Vagina (tissue), 2 donors: ENCODE measurements around the gene CACHD1. TPM values are rescaled to one million over a fixed set of nuclear protein-coding genes. Genes with fewer than 3 reads are reported as not detected.
A peak's percentile ranks its signal among the peaks of the same experiment; 100 is the strongest.

Experiments
- DNase-seq, 2 donors: peaks; one replicate each; pipeline ENCODE4 v3.0.0-alpha.2; 2017; ENCODE audit errors: extremely low spot score in 2 of 2
- H3K27ac ChIP-seq: fragments of 200-600 bp; sonication (generic); one replicate; pipeline ENCODE4 v1.5.1; 2019
- H3K27me3 ChIP-seq: fragments of 200-600 bp; sonication (generic); one replicate; pipeline ENCODE4 v1.5.1; 2019
- H3K36me3 ChIP-seq, 2 donors: fragments of 200-600 bp; sonication (generic); one replicate each; pipeline ENCODE4 v1.5.1; 2017 to 2019
- H3K4me1 ChIP-seq: fragments of 200-600 bp; sonication (generic); one replicate; pipeline ENCODE4 v1.5.1; 2019
- H3K4me3 ChIP-seq, 2 donors: fragments of 200-600 bp; sonication (generic); 1 replicate in 1 of 2; 2 replicates in 1 of 2; pipeline ENCODE4 v1.5.1; 2016 to 2019
- H3K9me3 ChIP-seq: fragments of 200-600 bp; sonication (generic); one replicate; pipeline ENCODE4 v1.5.1; 2019
- POLR2A ChIP-seq, 2 donors: fragments of 450-650 bp; IDR thresholded peaks; one replicate each; pipeline ENCODE4 v1.6.1; 2017; ENCODE audit warnings: antibody characterized with exemption in 2 of 2, mild to moderate bottlenecking in 2 of 2, moderate library complexity in 2 of 2
- POLR2AphosphoS5 ChIP-seq, 2 donors: sonication (generic); formaldehyde crosslinking; IDR thresholded peaks; one replicate each; pipeline ENCODE4 v1.9.0; 2017; ENCODE audit warnings: antibody characterized with exemption in 2 of 2, mild to moderate bottlenecking in 2 of 2, low read depth in 1 of 2; ENCODE audit not compliant: insufficient read depth in 1 of 2
- intact Hi-C: fragments of 100-400 bp; cut with DNase I; formaldehyde crosslinking; loops from one replicate; pipeline ENCODE4 v1.15.1; 2023
- total RNA-seq: library from RNA; depleted of rRNA; stranded (reverse); fragments of >200 nt; gene quantifications from one replicate; pipeline ENCODE4 v1.2.3, GENCODE V29; 2016
- TF ChIP-seq, protein P1 (sequence below), 3 experiments: fragments of 450-650 bp in 2 of 3; fragments of 200-600 bp in 1 of 3; sonication (generic) in 1 of 3; IDR thresholded peaks; one replicate each; pipeline ENCODE4 v1.5.1; 2017 to 2019; ENCODE audit warnings: antibody characterized with exemption in 3 of 3, mild to moderate bottlenecking in 2 of 3, moderate library complexity in 2 of 3

CACHD1 gene
- total RNA-seq, 1 donor from 2014 or later: 27.7 TPM

DNA sequence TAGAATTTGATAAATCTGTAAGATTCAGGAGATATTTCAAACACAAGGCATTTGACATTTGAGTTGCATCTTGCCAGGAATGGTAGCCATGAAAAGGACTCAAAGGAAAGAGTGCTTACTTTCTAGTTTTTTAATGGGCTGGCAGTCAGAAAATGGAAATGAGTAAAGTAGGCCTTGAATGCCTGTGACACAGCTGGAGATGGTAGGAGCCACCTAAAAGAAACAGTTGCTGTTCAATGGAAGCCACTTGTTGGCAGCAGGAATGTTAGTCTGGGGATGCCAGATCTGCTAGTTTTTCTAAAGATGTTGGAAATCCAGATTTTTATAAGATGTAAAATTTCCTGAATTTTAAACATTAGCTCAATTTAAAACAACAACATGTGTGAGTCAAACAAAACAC lies 43.6 kb downstream of the CACHD1 start:
- no peak for TF ChIP-seq POLR2AphosphoS5 (IDR thresholded peaks at IDR 0.05; ENCODE audit: insufficient read depth in 1 of 2, low read depth in 1 of 2)
- TF ChIP-seq, protein P1, sequence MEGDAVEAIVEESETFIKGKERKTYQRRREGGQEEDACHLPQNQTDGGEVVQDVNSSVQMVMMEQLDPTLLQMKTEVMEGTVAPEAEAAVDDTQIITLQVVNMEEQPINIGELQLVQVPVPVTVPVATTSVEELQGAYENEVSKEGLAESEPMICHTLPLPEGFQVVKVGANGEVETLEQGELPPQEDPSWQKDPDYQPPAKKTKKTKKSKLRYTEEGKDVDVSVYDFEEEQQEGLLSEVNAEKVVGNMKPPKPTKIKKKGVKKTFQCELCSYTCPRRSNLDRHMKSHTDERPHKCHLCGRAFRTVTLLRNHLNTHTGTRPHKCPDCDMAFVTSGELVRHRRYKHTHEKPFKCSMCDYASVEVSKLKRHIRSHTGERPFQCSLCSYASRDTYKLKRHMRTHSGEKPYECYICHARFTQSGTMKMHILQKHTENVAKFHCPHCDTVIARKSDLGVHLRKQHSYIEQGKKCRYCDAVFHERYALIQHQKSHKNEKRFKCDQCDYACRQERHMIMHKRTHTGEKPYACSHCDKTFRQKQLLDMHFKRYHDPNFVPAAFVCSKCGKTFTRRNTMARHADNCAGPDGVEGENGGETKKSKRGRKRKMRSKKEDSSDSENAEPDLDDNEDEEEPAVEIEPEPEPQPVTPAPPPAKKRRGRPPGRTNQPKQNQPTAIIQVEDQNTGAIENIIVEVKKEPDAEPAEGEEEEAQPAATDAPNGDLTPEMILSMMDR (IDR thresholded peaks at IDR 0.05): no peak
- TF ChIP-seq POLR2A (IDR thresholded peaks at IDR 0.05): no peak
- H3K27ac ChIP-seq: peak overlapping the region; percentile 64
- H3K36me3 ChIP-seq: no peaks in the 10 kb centered on the region
- no peak for DNase-seq
- no peaks in the 10 kb centered on the region for H3K9me3 ChIP-seq
- intact Hi-C loops: no loop called here
- no peak overlapping the region for H3K4me3 ChIP-seq
- H3K4me1 ChIP-seq: peaks cover 62% of the 10 kb centered on the region
- no peaks in the 10 kb centered on the region for H3K27me3 ChIP-seq

DNA sequence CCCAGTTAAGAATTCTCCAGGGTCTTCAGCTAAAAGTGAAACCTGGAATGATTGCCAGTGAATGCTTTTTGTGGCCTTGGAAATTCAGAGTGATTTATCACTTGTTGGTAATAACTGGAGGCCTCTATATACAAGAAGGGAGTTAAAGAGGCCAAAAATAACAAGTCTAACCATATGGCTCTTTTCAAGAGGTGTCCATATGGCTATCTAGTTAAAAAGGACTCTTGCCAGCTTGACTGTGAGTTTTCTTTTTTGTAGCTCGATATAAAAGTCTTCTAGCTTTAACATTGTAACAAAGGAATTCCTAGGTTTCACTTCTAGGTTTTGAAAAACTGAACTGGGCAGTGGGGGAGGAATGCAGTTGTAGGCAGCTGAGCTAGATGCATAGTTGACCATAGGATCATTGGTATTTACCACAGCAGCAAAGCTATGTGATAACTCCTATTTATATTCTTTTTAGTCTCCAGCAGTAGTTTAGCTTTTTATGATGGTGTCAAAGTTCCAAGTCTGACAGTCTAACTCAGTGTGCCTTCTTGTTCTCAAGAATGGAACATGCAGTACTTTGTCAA lies 44.4 kb downstream of the CACHD1 start:
- Histone ChIP-seq H3K27me3 (no peaks in the 10 kb centered on the region), H3K36me3 (no peaks in the 10 kb centered on the region), H3K27ac (peak overlapping the region; percentile 64), H3K4me1 (peaks cover 70% of the 10 kb centered on the region), H3K9me3 (no peaks in the 10 kb centered on the region), H3K4me3 (no peak overlapping the region)
- TF ChIP-seq POLR2A (IDR thresholded peaks at IDR 0.05) (no peak), POLR2AphosphoS5 (IDR thresholded peaks at IDR 0.05; ENCODE audit: insufficient read depth in 1 of 2, low read depth in 1 of 2) (peak in 1 of 2 donors; percentile 43)
- TF ChIP-seq, protein P1 (IDR thresholded peaks at IDR 0.05): no peak
- DNase-seq: no peak
- intact Hi-C loops: loop anchor here (1.0 kb wide), 1 partner anchor 32 kb away; no protein-coding TSS in a partner anchor

DNA sequence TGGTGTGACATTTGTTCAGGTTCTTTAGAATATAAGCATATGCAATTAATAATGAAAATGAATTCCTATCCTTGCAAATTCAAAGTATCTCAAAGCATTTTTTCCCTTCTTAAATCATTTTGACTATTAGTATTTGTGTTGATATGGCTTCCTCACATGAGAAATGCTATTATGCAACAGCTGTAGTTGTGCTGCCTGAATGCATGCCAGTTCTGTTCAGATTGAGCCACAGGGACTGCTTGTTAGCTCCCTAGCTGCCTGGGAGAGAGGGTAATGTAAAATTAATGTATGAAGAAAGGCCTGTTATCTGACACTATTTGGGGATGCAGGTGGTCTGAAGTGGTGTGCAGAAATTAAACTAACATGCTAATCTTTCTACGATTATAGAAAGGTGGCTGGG lies 45.5 kb downstream of the CACHD1 start:
- H3K27ac ChIP-seq: peak overlapping the region; percentile 64
- intact Hi-C loops: no loop called here
- no peak for DNase-seq
- H3K36me3 ChIP-seq: no peaks in the 10 kb centered on the region
- H3K9me3 ChIP-seq: no peaks in the 10 kb centered on the region
- no peak overlapping the region for H3K4me3 ChIP-seq
- peak in 1 of 2 donors; percentile 57 for TF ChIP-seq POLR2AphosphoS5 (IDR thresholded peaks at IDR 0.05; ENCODE audit: insufficient read depth in 1 of 2, low read depth in 1 of 2)
- TF ChIP-seq POLR2A (IDR thresholded peaks at IDR 0.05): no peak
- H3K27me3 ChIP-seq: no peaks in the 10 kb centered on the region
- peaks cover 81% of the 10 kb centered on the region for H3K4me1 ChIP-seq

DNA sequence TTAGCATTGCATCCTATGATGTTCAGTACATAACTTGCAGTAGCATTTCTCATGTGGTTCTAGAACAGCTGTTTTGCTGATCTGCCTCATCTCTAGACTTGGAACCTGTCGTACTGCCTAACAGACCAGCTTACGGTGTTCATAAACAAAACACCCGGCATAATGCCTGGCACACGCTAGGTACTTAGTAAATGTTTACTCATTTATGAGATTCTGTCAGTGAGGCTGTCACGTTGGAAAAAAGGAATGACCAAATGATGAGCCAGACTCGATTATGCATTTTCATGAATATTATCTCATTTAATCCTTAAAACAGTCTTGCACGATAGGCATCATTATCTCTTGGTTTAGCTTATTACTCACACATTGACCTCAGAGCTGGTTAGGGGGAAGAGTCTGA lies 46.4 kb downstream of the CACHD1 start:
- no peaks in the 10 kb centered on the region for H3K27me3 ChIP-seq
- H3K27ac ChIP-seq: no peak overlapping the region
- peaks cover 82% of the 10 kb centered on the region for H3K4me1 ChIP-seq

DNA sequence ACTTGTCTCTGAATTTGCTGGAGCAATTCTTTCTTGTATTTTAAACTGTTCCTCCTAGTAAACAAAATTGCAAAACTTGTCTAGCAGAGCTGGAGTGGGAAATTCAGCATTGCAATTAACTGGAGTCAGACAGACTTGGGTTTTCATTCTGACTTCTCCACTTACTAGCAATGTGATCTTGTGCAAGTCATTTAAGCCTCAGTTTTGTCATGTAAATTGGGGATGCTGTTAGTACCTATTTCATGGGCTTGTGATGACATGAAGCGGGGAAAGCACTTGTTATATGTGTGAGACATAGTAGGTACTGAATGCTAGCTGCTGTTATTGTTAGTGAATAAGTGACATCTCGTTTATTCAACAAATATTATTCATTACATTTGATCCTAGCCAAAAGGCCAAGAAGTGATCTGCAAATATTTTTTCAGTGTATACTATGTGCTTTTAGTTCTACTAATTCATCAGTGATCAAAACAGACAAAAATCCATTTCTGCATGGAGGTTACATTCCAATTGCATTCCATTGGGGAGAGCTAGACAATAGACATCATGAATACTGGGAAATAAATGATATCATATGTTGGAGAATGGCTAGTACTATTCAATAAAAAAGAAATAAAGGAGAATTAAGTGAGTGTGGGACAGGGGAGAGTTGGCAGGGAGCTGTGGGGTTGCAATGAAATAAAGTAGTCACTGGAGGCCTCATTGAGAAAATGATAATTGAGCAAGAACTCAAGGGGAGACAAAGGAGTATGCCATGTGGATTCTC lies 47.1 kb downstream of the CACHD1 start:
- TF ChIP-seq POLR2A (IDR thresholded peaks at IDR 0.05) (no peak), POLR2AphosphoS5 (IDR thresholded peaks at IDR 0.05; ENCODE audit: insufficient read depth in 1 of 2, low read depth in 1 of 2) (no peak)
- TF ChIP-seq, protein P1 (IDR thresholded peaks at IDR 0.05): no peak
- Histone ChIP-seq H3K27ac (no peak overlapping the region), H3K9me3 (no peaks in the 10 kb centered on the region), H3K27me3 (no peaks in the 10 kb centered on the region), H3K4me1 (peaks cover 82% of the 10 kb centered on the region), H3K36me3 (no peaks in the 10 kb centered on the region), H3K4me3 (no peak overlapping the region)
- intact Hi-C loops: no loop called here
- no peak for DNase-seq

More for the DNA sequence above, 46.4 kb downstream of the CACHD1 start:
- intact Hi-C loops: no loop called here
- Histone ChIP-seq H3K36me3 (no peaks in the 10 kb centered on the region), H3K4me3 (no peak overlapping the region), H3K9me3 (no peaks in the 10 kb centered on the region)
- TF ChIP-seq POLR2A (IDR thresholded peaks at IDR 0.05) (no peak), POLR2AphosphoS5 (IDR thresholded peaks at IDR 0.05; ENCODE audit: insufficient read depth in 1 of 2, low read depth in 1 of 2) (no peak)
- TF ChIP-seq, protein P1 (IDR thresholded peaks at IDR 0.05): no peak
- DNase-seq: no peak
